Measurements from ENCODE around the gene ZBTB7B. TPM values are rescaled to one million over a fixed set of nuclear protein-coding genes. Genes with fewer than 3 reads are reported as not detected.
A peak's percentile ranks its signal among the peaks of the same experiment; 100 is the strongest.

The ZBTB7B gene
- polyA plus RNA-seq, 3 donors: 6.3 to 149 (median 9.6) TPM

- H3K27ac Mint-ChIP-seq: peak overlapping the region in 2 of 7 donors; percentile 25 to 50
- no peak overlapping the region for H2AFZ ChIP-seq (ENCODE audit: insufficient read depth, low read depth, low read length, poor library complexity, severe bottlenecking)
- intact Hi-C loops (cut with micrococcal nuclease): no loop called here
Observed at GRCh38 chr1:155029513-155030242, 27.1 kb downstream of the ZBTB7B start.

DNA sequence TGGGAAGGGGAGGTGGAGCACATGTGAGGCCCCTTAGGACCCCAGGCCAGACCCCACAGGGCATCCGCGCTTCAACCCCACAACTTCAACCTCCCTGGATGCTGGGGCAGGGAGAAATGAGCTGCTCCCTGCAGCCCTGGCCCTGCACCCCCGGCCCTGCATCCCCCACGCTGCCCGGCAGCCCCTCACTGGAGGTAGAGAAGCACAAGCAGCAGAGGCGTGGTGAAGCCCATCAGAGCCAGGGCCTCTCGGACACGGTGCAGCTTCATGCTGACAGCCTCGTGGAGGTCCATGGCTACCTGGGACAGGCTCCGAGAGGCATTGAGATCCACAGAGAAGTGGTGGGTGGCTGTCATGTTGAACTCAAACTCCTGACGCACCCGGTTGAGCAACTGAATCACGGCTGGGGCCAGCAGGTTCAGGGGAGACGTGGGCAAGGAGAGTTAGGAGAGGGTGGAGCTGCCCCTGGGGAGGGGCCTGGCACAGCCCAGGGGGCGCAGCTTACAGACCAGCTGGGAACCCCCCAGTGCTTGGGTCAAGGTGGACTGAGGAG lies 27.7 kb downstream of the ZBTB7B start:
- no peaks in the 10 kb centered on the region for H3K9me3 ChIP-seq (replicated peaks in 1 of 2; ENCODE audit: control insufficient read depth in 1 of 2, insufficient read depth in 1 of 2, low read length in 2 of 2)
- WGBS (ENCODE audit: insufficient coverage): 84% methylated on average over 15 of the region's 15 CpGs
- H3K27ac Mint-ChIP-seq: no peak overlapping the region
- peaks cover 13 to 14% of the 10 kb centered on the region in 2 donors for H3K4me1 ChIP-seq (ENCODE audit: control insufficient read depth in 1 of 2, insufficient read depth in 2 of 2, low read length in 2 of 2)
- intact Hi-C loops (cut with micrococcal nuclease): no loop called here
- H3K27me3 ChIP-seq (ENCODE audit: control insufficient read depth in 2 of 2, insufficient read depth in 2 of 2, low read length in 2 of 2): no peaks in the 10 kb centered on the region
- H3K27me3 Mint-ChIP-seq (ENCODE audit: low read depth in 3 of 3): peaks cover 3 to 9% (median 3%) of the 10 kb centered on the region in 3 donors
- H3K36me3 ChIP-seq (replicated peaks in 1 of 2; ENCODE audit: control insufficient read depth in 1 of 2, insufficient read depth in 2 of 2, low read length in 2 of 2): no peaks in the 10 kb centered on the region
- H3K4me2 ChIP-seq (replicated peaks; ENCODE audit: extremely low read depth, low read length, poor library complexity, severe bottlenecking): no peak overlapping the region
- H2AFZ ChIP-seq (ENCODE audit: insufficient read depth, low read depth, low read length, poor library complexity, severe bottlenecking): no peak overlapping the region
- no peak overlapping the region for H3K9ac ChIP-seq (ENCODE audit: insufficient read depth, low read length, poor library complexity, severe bottlenecking)
- no peaks in the 10 kb centered on the region for H3K79me2 ChIP-seq (ENCODE audit: insufficient read depth, low read length)
- H3K4me3 Mint-ChIP-seq: no peak overlapping the region
- no peak for TF ChIP-seq CTCF (IDR thresholded peaks at IDR 0.05)
- peaks cover 17% of the 10 kb centered on the region for H3K4me1 Mint-ChIP-seq
- no peak overlapping the region for H3K27ac ChIP-seq (ENCODE audit: low read depth in 1 of 2, low read length in 2 of 2)
- no peak overlapping the region for H3K4me3 ChIP-seq (replicated peaks in 1 of 3; ENCODE audit: low read depth in 2 of 3, low read length in 3 of 3)
- H3K36me3 Mint-ChIP-seq: peaks cover 0 to 3% of the 10 kb centered on the region in 2 donors
- DNase-seq: no peak
- peaks cover 0 to 1% (median 0%) of the 10 kb centered on the region in 7 donors for H3K9me3 Mint-ChIP-seq
- no peaks in the 10 kb centered on the region for H4K20me1 ChIP-seq (ENCODE audit: insufficient read depth, low read length)

More at GRCh38 chr1:155029513-155030242, 27.1 kb downstream of the ZBTB7B start:
- DNase-seq: no peak
- peaks cover 0 to 1% (median 0%) of the 10 kb centered on the region in 7 donors for H3K9me3 Mint-ChIP-seq
- no peak overlapping the region for H3K4me3 ChIP-seq (replicated peaks in 1 of 3; ENCODE audit: low read depth in 2 of 3, low read length in 3 of 3)
- no peak for TF ChIP-seq CTCF (IDR thresholded peaks at IDR 0.05)
- H3K9me3 ChIP-seq (replicated peaks in 1 of 2; ENCODE audit: control insufficient read depth in 1 of 2, insufficient read depth in 1 of 2, low read length in 2 of 2): no peaks in the 10 kb centered on the region
- no peak overlapping the region for H3K4me2 ChIP-seq (replicated peaks; ENCODE audit: extremely low read depth, low read length, poor library complexity, severe bottlenecking)
- H3K27ac ChIP-seq (ENCODE audit: low read depth in 1 of 2, low read length in 2 of 2): no peak overlapping the region
- H3K4me1 Mint-ChIP-seq: peaks cover 21% of the 10 kb centered on the region
- no peaks in the 10 kb centered on the region for H4K20me1 ChIP-seq (ENCODE audit: insufficient read depth, low read length)
- peaks cover 0 to 3% of the 10 kb centered on the region in 2 donors for H3K36me3 Mint-ChIP-seq
- peaks cover 2 to 9% (median 3%) of the 10 kb centered on the region in 3 donors for H3K27me3 Mint-ChIP-seq (ENCODE audit: low read depth in 3 of 3)
- H3K4me3 Mint-ChIP-seq: no peak overlapping the region
- H3K79me2 ChIP-seq (ENCODE audit: insufficient read depth, low read length): no peaks in the 10 kb centered on the region
- WGBS (ENCODE audit: insufficient coverage): 98% methylated on average over 11 of the region's 16 CpGs
- H3K9ac ChIP-seq (ENCODE audit: insufficient read depth, low read length, poor library complexity, severe bottlenecking): no peak overlapping the region
- no peaks in the 10 kb centered on the region for H3K27me3 ChIP-seq (ENCODE audit: control insufficient read depth in 2 of 2, insufficient read depth in 2 of 2, low read length in 2 of 2)
- H3K36me3 ChIP-seq (replicated peaks in 1 of 2; ENCODE audit: control insufficient read depth in 1 of 2, insufficient read depth in 2 of 2, low read length in 2 of 2): no peaks in the 10 kb centered on the region
- H3K4me1 ChIP-seq (ENCODE audit: control insufficient read depth in 1 of 2, insufficient read depth in 2 of 2, low read length in 2 of 2): peaks cover 13 to 14% of the 10 kb centered on the region in 2 donors
